D721Med (cell line): Measurements from ENCODE around the gene FIGNL2.

Source experiments
- DNase-seq: peaks from one replicate; pipeline ENCODE4 v3.0.0; 2011; ENCODE audit warnings: low spot score; ENCODE audit not compliant: insufficient read length
- FAIRE-seq: peaks from 2 replicates; lab custom pipeline; 2011; peaks lifted over from hg19 to GRCh38; lab: Jason Lieb, UNC
- CTCF ChIP-seq: IDR thresholded peaks from 2 replicates; pipeline ENCODE4 v1.5.1; 2012; ENCODE audit warnings: mild to moderate bottlenecking, control low read depth; ENCODE audit not compliant: insufficient read depth; ENCODE audit errors: missing control alignments

Gene FIGNL2

GRCh38 chr12:51874000-51874399, 25.5 kb upstream of the FIGNL2 start:
- TF ChIP-seq CTCF: no peak
- peak; percentile 58 for FAIRE-seq
- no peak for DNase-seq

GRCh38 chr12:51873251-51873994, 24.9 kb upstream of the FIGNL2 start:
- no peak for TF ChIP-seq CTCF
- FAIRE-seq (no peak), DNase-seq (no peak)

- DNase-seq: no peak
- peak; percentile 46 for FAIRE-seq
- no peak for TF ChIP-seq CTCF
Observed at GRCh38 chr12:51872689-51872981, 24.1 kb upstream of the FIGNL2 start.

GRCh38 chr12:51871918-51872688, 23.6 kb upstream of the FIGNL2 start:
- no peak for DNase-seq
- no peak for TF ChIP-seq CTCF
- FAIRE-seq: no peak

GRCh38 chr12:51871126-51871525, 22.6 kb upstream of the FIGNL2 start:
- no peak for TF ChIP-seq CTCF
- DNase-seq: no peak
- no peak for FAIRE-seq

GRCh38 chr12:51870504-51870903, 22.0 kb upstream of the FIGNL2 start:
- no peak for TF ChIP-seq CTCF
- no peak for DNase-seq
- FAIRE-seq: no peak

GRCh38 chr12:51869931-51870330, 21.4 kb upstream of the FIGNL2 start:
- DNase-seq: no peak
- TF ChIP-seq CTCF: no peak

More at GRCh38 chr12:51869931-51870330, 21.4 kb upstream of the FIGNL2 start:
- FAIRE-seq: no peak
